ENCODE results near the gene CBARP.

DNA sequence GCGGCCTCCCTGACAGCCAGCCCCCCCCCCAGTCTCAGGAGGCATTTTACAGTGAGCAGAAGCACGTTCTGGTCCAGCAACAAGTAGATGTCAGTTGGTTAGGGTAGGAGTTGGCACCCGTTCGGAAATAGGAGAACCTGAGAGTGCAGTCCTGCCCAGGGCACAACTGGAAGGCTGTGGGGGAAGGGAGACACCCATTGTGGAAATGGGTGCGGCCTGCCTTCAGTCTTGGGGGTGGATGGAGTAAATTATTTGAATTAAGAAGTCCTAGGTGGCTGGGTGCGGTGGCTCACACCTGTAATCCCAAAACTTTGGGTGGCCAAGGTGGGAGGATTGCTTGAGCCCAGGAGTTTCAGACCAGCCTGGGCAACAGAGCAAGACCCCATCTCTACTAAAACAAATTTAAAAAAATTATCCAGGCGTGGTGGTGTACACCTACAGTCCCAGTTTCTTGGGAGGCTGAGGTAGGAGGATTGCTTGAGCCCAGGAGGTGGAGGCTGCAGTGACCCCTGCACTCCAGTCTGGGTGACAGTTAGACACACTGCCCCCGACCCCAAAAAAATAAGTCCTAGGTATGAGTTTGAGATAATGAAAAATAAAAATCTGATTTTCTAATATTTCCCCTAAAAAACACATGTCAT lies 32.5 kb upstream of the CBARP start:
- TF ChIP-seq, protein P1, sequence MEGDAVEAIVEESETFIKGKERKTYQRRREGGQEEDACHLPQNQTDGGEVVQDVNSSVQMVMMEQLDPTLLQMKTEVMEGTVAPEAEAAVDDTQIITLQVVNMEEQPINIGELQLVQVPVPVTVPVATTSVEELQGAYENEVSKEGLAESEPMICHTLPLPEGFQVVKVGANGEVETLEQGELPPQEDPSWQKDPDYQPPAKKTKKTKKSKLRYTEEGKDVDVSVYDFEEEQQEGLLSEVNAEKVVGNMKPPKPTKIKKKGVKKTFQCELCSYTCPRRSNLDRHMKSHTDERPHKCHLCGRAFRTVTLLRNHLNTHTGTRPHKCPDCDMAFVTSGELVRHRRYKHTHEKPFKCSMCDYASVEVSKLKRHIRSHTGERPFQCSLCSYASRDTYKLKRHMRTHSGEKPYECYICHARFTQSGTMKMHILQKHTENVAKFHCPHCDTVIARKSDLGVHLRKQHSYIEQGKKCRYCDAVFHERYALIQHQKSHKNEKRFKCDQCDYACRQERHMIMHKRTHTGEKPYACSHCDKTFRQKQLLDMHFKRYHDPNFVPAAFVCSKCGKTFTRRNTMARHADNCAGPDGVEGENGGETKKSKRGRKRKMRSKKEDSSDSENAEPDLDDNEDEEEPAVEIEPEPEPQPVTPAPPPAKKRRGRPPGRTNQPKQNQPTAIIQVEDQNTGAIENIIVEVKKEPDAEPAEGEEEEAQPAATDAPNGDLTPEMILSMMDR (IDR thresholded peaks at IDR 0.05): no peak
- TF ChIP-seq EZH2phosphoT487 (IDR thresholded peaks at IDR 0.05): no peak
- no peak for TF ChIP-seq EZH2 (IDR thresholded peaks at IDR 0.05)
